C4-2B (cell line): ENCODE measurements around the gene NCAN.

Source experiments
- CTCF ChIP-seq: fragments of 450-650 bp; conservative IDR thresholded peaks from 2 replicates; pipeline ENCODE4 v1.5.1; 2017; ENCODE audit warnings: mild to moderate bottlenecking
- ZFX ChIP-seq: fragments of 450-650 bp; IDR thresholded peaks from 2 replicates; pipeline ENCODE4 v1.6.1; 2017

DNA sequence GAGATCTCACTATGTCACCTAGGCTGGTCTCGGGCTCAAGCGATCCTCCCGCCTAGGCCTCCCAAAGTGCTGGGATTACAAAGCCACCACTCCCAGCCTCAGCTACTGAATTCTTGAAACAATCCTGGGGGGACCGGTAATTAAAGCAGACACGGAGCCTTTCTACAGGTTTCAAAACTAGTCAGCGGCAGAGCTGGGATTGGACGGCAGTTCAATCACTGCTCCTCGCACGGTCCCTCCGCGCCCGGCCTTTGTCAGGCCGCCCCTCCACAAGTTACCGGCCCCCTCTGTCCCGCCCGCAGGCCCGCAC is 20.0 kb upstream of the NCAN start:
- no peak for TF ChIP-seq CTCF
- peak; percentile 20; the same call in 1 of the 2 replicates for TF ChIP-seq ZFX
